HepG2 (cell line): Measurements from ENCODE around the gene SLC17A8. TPM values are rescaled to one million over a fixed set of nuclear protein-coding genes. Genes with fewer than 3 reads are reported as not detected.
A peak's percentile ranks its signal among the peaks of the same experiment; 100 is the strongest.

Source experiments
- EHMT2 ChIP-seq: fragments of 200-600 bp; sonication (generic); IDR thresholded peaks from 2 replicates; pipeline ENCODE4 v1.7.0; 2017; ENCODE audit warnings: antibody characterized with exemption, low read depth, low read length, borderline replicate concordance
- HNRNPK ChIP-seq: fragments of 200-400 bp; formaldehyde crosslinking; IDR thresholded peaks from 2 replicates; pipeline ENCODE4 v1.6.1; 2018; ENCODE audit warnings: low read length, low read depth, moderate library complexity, mild to moderate bottlenecking; ENCODE audit not compliant: poor library complexity, severe bottlenecking
- IRF1 ChIP-seq: sonication (generic); formaldehyde crosslinking; IDR thresholded peaks from 2 replicates; pipeline ENCODE4 v1.4.0; 2020; ENCODE audit warnings: low read depth, mild to moderate bottlenecking, missing genetic modification reagents
- MATR3 ChIP-seq: sonication (generic); formaldehyde crosslinking; IDR thresholded peaks from 2 replicates; pipeline ENCODE4 v1.4.0; 2020; ENCODE audit warnings: missing genetic modification reagents
- MLX ChIP-seq: IDR thresholded peaks from 2 replicates; pipeline ENCODE4 v1.6.1; 2016
- NAIF1 ChIP-seq: sonication (generic); formaldehyde crosslinking; IDR thresholded peaks from 2 replicates; pipeline ENCODE4 v1.5.0; 2020; ENCODE audit warnings: mild to moderate bottlenecking, missing genetic modification reagents, borderline replicate concordance
- NONO ChIP-seq, 2 experiments: fragments of 450-650 bp in 1 of 2; sonication (generic) in 1 of 2; formaldehyde crosslinking in 1 of 2; IDR thresholded peaks in 1 of 2; conservative IDR thresholded peaks in 1 of 2; 2 replicates each; pipeline versions ENCODE4 v1.6.1 to v1.8.0; 2017 to 2022; ENCODE audit warnings: mild to moderate bottlenecking in 1 of 2, missing genetic modification reagents in 1 of 2, moderate library complexity in 1 of 2
- NR0B2 ChIP-seq: sonication (generic); formaldehyde crosslinking; IDR thresholded peaks from 2 replicates; pipeline ENCODE4 v1.4.0; 2020; ENCODE audit warnings: mild to moderate bottlenecking, missing genetic modification reagents
- RFX3 ChIP-seq: IDR thresholded peaks from 2 replicates; pipeline ENCODE4 v1.6.1; 2016; ENCODE audit warnings: missing biosample characterization, missing genetic modification reagents
- RNF2 ChIP-seq: fragments of 450-650 bp; conservative IDR thresholded peaks from 2 replicates; pipeline ENCODE4 v1.6.1; 2016; ENCODE audit warnings: low read depth
- SKIL ChIP-seq: sonication (generic); formaldehyde crosslinking; IDR thresholded peaks from 2 replicates; pipeline ENCODE4 v1.8.0; 2022; ENCODE audit warnings: missing genetic modification reagents, mild to moderate bottlenecking, moderate library complexity, borderline replicate concordance
- SNAPC4 ChIP-seq: sonication (generic); formaldehyde crosslinking; IDR thresholded peaks from 2 replicates; pipeline ENCODE4 v1.4.0; 2020; ENCODE audit warnings: mild to moderate bottlenecking, missing genetic modification reagents
- ZFP36L2 ChIP-seq: sonication (generic); formaldehyde crosslinking; IDR thresholded peaks from 2 replicates; pipeline ENCODE4 v1.4.0; 2020; ENCODE audit warnings: missing genetic modification reagents
- ZKSCAN1 ChIP-seq: fragments of 150-350 bp; IDR thresholded peaks from 2 replicates; pipeline ENCODE4 v1.6.1; 2014; ENCODE audit warnings: low read length
- ZNF101 ChIP-seq: sonication (generic); formaldehyde crosslinking; IDR thresholded peaks from 2 replicates; pipeline ENCODE4 v1.4.0; 2020; ENCODE audit warnings: mild to moderate bottlenecking, low read depth, missing genetic modification reagents, borderline replicate concordance
- ZNF235 ChIP-seq: sonication (generic); formaldehyde crosslinking; IDR thresholded peaks from 2 replicates; pipeline ENCODE4 v1.8.1; 2023; ENCODE audit warnings: mild to moderate bottlenecking, missing genetic modification reagents, borderline replicate concordance
- ZNF577 ChIP-seq: sonication (generic); formaldehyde crosslinking; IDR thresholded peaks from 2 replicates; pipeline ENCODE4 v1.4.0; 2020; ENCODE audit warnings: mild to moderate bottlenecking, low read depth, missing genetic modification reagents, borderline replicate concordance
- ZNF607 ChIP-seq: sonication (generic); formaldehyde crosslinking; IDR thresholded peaks from 2 replicates; pipeline ENCODE4 v1.5.1; 2020; ENCODE audit warnings: missing genetic modification reagents, mild to moderate bottlenecking, borderline replicate concordance
- ZNF703 ChIP-seq: sonication (generic); formaldehyde crosslinking; IDR thresholded peaks from 2 replicates; pipeline ENCODE4 v1.5.1; 2020; ENCODE audit warnings: missing genetic modification reagents, mild to moderate bottlenecking, moderate library complexity, borderline replicate concordance
- polyA plus RNA-seq, 8 experiments: library from polyadenylated mRNA; depleted of rRNA in 3 of 8; stranded (reverse) in 7 of 8; unstranded in 1 of 8; fragments of >200 nt; fragmentation: Illumina TruSeq in 4 of 8; extraction: Trizol in 4 of 8; gene quantifications; 2 replicates each; pipeline versions ENCODE4 v1.2.1 to v1.2.3, GENCODE V29; 2011 to 2016; ENCODE audit warnings: low read depth in 4 of 8, missing spikeins in 1 of 8, mixed read lengths in 1 of 8; ENCODE audit not compliant: insufficient read depth in 1 of 8
- total RNA-seq, 5 experiments: library from RNA; depleted of rRNA; stranded (reverse); fragments of >200 nt; fragmentation: Illumina TruSeq; extraction: Trizol; gene quantifications; 2 replicates each; pipeline ENCODE4 v1.2.3, GENCODE V29; 2016; ENCODE audit warnings: low read depth in 1 of 5

The SLC17A8 gene
- total and polyA plus RNA-seq, 2 of the 13 experiments (the other 11 are each of a cell fraction or from before 2014, with no cell fraction given) = 0.07 to 0.15 TPM

GRCh38 chr12:100437038-100437841 lies 80.4 kb downstream of the SLC17A8 start (continued):
- TF ChIP-seq IRF1 = no peak
- peak; percentile 60; the same call in 1 of the 2 replicates for TF ChIP-seq ZNF607 (CRISPR knock-in tag)
- no peak for TF ChIP-seq ZNF235 (CRISPR knock-in tag)
- TF ChIP-seq ZNF703 (CRISPR knock-in tag) = peak; percentile 88
- TF ChIP-seq SNAPC4 (CRISPR knock-in tag) = no peak
- no peak for TF ChIP-seq RNF2
- no peak for TF ChIP-seq NR0B2
- no peak for TF ChIP-seq MATR3 (CRISPR knock-in tag)
- TF ChIP-seq ZKSCAN1 = no peak
- no peak for TF ChIP-seq HNRNPK
- peak; percentile 94 for TF ChIP-seq SKIL (CRISPR knock-in tag)
- TF ChIP-seq RFX3 (CRISPR knock-in tag) = 0 out of 2 replicates have a peak, but pooled peaks have one; percentile 19
- TF ChIP-seq NONO (IDR thresholded peaks at IDR 0.05) = no peak
- TF ChIP-seq NONO (CRISPR knock-in tag; conservative IDR thresholded peaks at IDR 0.05) = peak; percentile 63; the same call in 1 of the 2 replicates
- TF ChIP-seq EHMT2 = peak; percentile 86
- TF ChIP-seq NAIF1 (CRISPR knock-in tag) = no peak; the same call in 1 of the 2 replicates
- TF ChIP-seq ZNF577 (CRISPR knock-in tag) = no peak
- TF ChIP-seq MLX (CRISPR knock-in tag) = peak; percentile 73
- TF ChIP-seq ZFP36L2 = no peak
- no peak for TF ChIP-seq ZNF101
